Thoracic aorta endothelial cell (primary cell): Measurements from ENCODE around the gene SOWAHA. TPM values are rescaled to one million over a fixed set of nuclear protein-coding genes. Genes with fewer than 3 reads are reported as not detected.

Experiments
- small RNA-seq: library from RNA; depleted of rRNA; stranded (forward); fragments of <200 nt; gene quantifications from one replicate; pipeline ENCODE3, GENCODE V24; 2012
- total RNA-seq: library from RNA; depleted of rRNA; stranded (reverse); fragments of >200 nt; gene quantifications from 2 replicates; pipeline ENCODE4 v1.2.3, GENCODE V29; 2012

Gene SOWAHA
- total RNA-seq, result not detected in 2 replicates

DNA sequence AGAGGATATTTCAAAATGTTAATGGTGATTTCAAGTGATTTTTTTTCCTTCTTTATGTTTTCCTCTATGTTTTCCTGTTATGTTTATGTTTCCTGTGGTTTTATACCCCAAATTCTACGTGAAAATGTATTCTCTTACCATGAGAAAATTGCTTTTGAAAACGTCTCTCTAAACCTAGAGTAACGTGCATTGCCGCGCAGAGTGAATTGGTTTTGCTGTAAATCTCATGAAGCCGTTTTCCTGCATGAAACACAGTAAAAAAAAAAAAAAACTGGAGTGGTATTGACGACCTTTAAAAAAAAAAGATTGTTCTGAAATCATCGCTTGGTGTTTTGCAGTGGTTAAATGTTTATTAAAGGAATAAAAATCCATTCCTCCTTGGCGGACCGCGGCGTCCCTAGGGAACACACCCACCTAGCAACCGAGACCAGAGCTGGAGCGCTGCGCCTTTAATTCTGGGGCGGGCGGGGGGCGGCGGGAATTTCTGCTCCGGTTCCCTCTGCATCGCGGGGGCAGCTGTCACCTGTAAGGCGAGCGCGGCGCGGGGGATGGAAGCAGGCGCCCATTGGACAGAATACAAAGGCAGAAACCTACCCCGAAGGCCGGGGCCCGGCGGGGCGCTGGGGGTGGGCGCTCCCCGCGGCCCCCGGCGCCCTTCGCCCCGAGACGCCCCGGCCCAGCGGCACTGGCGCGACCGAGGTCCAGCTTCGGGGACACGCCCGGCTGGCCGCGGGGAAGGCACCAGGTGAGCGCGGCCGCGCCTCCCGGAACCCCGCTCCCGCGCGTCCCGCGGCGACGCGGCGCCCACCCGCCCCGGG, at the start of gene SOWAHA:
Gene SOWAHA (plus strand): TSS at position 522 of the 818 bp plus-strand sequence. CDS start 320 bp downstream, outside the sequence.

DNA sequence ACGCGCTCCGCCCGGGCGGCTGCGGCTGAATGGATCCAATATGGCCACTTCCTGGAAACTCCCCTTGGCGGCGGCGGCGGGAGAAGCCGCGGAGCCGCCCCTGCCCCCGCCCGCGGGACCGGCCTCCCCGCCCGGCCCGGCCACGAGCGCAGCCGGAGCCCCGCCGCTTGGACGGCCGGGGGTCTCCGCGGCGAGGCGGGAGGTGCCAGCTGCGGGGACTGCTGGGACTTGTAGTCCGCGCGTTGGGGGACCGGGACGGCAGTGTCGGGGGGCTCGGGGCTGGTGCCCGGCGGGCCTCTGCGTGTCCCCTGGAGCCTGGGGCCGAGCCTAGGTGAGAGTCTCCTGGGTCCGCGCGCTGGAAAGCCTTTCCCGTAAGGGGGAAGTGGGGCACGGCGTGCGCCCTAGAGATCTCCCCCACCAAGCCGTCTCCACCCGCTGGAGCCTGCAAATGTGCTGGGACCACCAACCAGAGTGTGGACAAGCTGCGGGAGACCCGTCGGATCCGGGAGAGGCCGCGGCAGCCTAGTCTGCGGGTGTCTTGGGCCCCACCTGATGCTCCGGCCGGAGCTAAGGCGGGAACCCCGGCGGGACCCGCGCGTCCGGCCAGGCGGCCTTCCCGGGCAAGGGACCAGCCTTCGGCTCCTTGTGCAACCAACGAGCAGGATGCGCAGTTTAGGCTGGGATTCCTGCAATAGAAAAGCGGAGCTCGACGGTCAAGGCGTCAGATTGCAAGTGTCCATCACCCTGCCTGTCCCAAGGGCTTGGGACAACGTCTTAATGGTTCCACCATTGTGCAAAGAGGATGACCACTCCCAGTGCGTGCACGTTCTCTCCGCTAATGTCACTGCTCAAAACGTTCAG, 35.7 kb upstream of the SOWAHA start, which contains the start of gene SEPTIN8:
Gene SEPTIN8 (minus strand): TSS at position 31 of the 861 bp plus-strand sequence. CDS start 102 bp downstream, outside the sequence.

DNA sequence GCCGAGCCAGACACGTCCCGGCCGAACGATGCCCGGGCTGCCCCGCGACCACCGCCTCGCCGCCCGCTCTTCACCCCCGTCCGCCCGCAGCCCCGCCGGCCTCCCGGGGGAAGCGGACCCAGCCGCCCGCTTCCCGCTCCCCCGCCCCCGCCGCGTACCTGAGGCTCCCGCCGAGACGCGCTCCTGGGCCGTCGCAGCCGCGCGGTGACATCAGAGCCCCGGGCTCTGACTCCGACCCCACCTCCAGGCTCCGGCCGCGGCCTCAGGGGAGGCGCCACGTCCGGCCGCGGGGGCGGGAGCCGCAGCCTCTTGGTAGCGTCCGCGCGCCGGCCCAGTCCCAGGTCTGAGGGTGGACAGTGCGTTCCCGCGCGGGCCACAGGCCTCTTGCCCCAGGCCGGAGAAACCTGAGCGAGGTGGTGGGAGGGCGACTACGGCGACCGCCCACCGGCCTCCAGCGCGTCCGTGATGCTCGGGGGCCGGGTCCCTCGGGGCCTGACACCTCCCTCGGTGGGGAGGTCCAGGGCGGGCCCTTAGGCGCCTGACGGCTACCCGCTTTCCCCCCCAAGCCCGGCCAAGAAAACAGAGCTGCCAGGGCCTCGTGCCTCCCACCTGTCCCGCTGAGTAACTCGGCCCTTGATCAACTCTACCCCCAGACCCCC, 17.5 kb downstream of the SOWAHA start, which contains the start of gene SHROOM1:
Gene SHROOM1 (minus strand): TSS at position 212 of the 659 bp plus-strand sequence. CDS start 4,507 bp downstream, outside the sequence.

Small RNA genes lying within 50 kb of the gene (small RNA-seq; reads per million reads assigned to genes)
- not detected for gene RNA5SP192

Other genes starting within 250 kb of the SOWAHA start
- not detected in 2 replicates for gene IL13, start 155.1 kb upstream of the SOWAHA start, total RNA-seq
- not detected in 2 replicates for gene IL4, start 139.3 kb upstream of the SOWAHA start, total RNA-seq
- 12.9 and 15.8 TPM in 2 replicates for gene KIF3A, start 75.8 kb upstream of the SOWAHA start, total RNA-seq
- gene CCNI2, start 65.9 kb upstream of the SOWAHA start, total RNA-seq, result 0.22 TPM in 1 of 2 replicates, not detected in the other
- gene SEPTIN8, start 36.1 kb upstream of the SOWAHA start, total RNA-seq, result 48.0 and 58.6 TPM in 2 replicates
- gene SHROOM1, start 17.3 kb downstream of the SOWAHA start, total RNA-seq, result 5.3 and 8.5 TPM in 2 replicates
- gene GDF9, start 53.2 kb downstream of the SOWAHA start, total RNA-seq, result under 0.01 and 0.14 TPM in 2 replicates
- 67.9 and 92.2 TPM in 2 replicates for gene UQCRQ, start 53.3 kb downstream of the SOWAHA start, total RNA-seq
- 0.50 and 0.53 TPM in 2 replicates for gene LEAP2, start 60.4 kb downstream of the SOWAHA start, total RNA-seq
- 97.6 and 99.3 TPM in 2 replicates for gene AFF4, start 150.3 kb downstream of the SOWAHA start, total RNA-seq
- gene ZCCHC10, start 213.2 kb downstream of the SOWAHA start, total RNA-seq, result 18.0 and 26.1 TPM in 2 replicates
- gene HSPA4, start 238.7 kb downstream of the SOWAHA start, total RNA-seq, result 191 and 222 TPM in 2 replicates